ENCODE data around the gene BNIP5.

BNIP5 gene, protein sequence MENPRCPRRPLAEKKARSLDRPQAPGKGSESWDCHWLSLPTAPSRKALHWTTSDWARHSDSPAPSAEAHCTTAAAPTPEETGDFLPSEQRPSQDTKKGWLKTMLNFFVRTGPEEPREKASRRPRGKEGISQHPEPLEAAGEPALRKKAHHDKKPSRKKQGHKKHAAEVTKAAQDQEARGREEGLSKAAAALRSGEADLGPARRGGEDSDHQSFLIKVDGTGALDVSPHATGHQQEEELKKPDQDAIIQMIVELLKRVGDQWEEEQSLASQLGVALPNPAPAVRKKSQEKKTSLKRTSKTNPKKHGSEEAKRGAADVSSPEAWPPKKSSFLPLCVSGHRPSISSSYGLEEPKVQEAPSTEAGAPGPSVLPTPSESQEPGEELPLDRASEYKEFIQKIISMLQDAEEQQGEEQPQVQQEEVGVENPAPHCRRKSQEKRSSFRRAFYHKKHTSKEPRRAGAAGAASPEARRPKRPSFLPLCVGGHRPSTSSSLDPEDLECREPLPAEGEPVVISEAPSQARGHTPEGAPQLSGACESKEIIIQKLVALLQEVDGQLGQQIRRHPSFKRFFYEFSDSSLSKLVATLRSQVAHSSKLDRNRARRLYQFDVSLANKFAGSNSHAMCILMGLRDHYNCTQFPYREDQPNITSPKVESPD

DNA sequence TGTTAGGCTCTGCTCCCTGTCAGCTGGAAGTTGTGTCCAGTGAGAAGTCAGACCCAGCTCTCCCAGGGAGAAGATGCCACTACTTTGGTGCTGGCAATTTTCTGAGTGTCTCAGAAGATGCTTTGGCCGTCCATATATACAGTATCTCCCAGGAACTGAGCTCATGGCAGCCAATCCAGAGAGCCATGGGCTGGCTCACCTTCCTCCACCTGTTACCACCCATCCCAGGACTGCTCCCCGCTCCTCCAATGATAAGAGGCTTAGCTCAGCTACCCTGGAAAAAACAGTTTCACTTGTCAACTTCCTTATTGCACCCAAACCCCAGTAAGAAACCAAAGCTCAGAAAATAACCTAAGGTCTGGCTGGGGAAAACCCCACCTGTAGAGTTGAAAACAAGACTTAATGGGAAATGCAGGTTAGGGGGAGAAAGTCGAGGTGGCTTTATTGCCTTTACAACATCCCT, at the start of gene BNIP5:
TSS of gene BNIP5 (minus strand) at position 110 of the 463 bp plus-strand sequence. CDS start 6,198 bp downstream, outside the sequence.
- no peak for DNase-seq

DNA sequence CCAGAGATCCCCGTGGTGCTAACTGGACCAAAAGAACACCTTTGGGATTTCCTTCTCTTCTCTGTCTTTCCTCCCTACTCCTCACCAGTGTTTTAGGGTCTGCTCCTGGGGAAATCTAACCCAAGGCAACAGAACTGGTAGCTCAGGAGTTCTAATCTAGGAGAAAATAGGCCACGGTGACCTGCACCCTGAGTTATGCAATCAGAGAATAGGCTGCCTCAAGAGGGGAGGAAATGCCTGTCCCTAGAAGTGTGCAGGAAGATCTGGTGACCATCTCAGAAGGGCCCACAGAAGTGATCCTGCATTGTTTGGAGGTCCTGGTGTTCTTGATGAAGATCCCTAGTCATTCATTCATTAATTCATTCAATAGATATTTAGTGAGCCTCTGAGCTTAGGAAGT, 47.4 kb upstream of the BNIP5 start:
- no peak for DNase-seq

DNA sequence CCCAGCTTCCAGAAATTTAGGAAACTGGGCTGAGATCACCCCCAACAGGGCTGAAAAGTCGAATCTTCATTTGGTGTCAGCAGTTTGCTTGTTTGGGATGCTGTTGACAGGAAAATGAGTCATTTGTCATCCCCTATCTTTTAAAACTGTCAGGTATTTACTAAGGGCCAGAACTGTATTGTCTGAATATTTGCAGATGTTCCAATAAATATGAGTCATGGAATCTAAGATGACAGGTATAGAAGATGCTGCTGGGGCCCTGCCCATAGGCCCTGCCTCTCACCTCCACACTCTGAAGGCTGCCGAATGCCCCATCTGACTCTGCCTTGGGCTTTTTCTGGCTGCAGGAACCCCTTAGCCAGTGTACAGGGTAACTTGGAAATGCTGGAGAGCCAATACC, 46.9 kb upstream of the BNIP5 start:
- no peak for DNase-seq

DNA sequence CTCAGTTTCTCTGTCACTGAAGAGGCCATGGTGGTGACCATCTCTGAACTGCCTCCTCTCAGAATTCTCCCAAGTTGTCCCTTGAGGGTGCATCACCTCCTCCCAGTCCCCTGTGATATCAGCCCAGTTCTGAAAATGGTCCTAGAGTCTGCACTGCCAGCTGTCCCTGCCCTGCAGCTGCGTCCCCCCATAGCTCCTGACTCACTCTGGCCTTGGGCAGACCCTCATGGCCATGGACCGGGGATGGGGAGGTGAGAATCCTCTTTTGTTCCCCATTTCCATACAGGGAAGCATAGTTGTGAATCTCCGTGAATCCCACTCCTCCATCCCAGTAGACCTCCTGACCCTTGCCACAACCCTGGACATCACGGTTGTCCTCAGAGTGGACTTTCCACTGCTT, 46.3 kb upstream of the BNIP5 start:
- no peak for DNase-seq

DNA sequence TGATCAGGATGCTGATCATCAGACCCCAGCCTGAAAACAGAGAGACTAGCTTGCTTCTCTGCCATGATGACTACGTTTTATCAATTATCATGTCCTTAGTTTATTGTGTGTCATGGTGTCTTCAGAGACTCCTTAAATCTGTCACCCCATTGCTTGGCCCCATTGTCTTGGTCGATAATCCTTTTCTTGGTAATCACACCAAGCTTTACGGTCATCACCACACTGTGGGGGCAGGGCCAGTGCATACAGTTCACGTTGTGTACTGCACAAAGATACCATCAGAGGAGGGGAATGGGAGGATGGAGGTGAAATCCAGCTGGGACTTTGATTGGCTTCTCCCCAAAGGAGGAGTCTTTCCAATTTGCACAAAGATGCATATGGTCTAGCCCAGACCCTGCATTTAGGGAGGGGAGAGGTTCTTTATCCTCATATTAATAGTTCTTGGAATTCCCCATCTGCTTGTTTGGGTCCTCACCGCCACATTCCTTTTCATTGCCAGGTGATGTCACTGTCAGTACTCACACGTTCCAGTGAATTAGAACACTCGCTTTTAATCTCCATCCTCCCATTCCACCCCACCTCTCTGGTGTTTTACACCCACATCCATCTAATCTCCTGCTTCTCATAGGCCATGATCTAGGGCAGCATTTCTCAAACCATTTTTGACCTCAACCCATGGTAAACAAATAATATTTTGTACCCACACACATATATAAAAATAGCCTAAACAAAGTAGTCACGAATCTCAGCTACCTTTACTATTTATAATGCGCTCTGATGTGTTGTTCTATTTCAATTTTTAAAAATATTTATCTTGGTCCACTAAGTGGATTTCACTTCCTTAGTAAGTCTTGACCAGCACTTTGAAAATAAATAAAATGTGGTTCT, 45.1 kb upstream of the BNIP5 start:
- DNase-seq, result no peak

DNA sequence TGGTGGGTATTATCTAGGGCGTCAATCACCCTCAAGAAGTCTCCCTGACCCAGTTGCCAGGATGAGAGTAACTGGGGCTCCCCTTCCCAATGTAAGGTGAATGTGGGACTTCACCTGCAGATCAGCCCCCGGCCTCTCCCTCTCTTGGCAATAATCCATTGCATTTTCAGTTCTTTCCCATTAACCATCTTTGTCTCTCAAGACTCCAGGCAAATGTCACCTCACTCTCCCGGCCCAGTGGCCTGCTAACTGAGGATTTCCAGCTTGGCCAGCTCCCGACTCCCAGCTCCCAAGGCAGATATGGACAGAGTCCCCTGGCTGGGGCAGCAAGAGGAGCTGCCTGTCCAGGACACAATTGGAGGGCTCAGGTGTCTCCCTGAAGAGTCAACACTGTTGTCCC, 43.5 kb upstream of the BNIP5 start:
- DNase-seq, result no peak

DNA sequence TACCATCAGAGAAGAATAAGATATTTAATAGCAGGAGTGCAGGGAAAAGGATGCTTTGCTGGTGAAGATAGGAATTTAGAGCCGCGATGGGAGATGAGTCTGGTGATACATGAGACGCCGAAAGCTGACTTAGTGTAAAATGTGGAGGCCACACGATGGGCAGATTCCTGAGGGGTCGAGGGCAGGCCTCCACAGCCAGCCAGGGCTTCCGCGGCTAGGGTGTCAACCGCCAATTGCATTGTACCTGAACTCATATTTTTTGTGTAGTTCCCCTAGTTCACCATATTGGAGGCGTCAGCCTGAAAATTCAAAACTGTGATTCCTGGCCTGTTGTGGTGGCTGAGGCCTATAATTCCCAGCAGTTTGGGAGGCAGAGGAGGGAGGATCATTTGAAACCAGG, 42.2 kb upstream of the BNIP5 start:
- no peak for DNase-seq

DNA sequence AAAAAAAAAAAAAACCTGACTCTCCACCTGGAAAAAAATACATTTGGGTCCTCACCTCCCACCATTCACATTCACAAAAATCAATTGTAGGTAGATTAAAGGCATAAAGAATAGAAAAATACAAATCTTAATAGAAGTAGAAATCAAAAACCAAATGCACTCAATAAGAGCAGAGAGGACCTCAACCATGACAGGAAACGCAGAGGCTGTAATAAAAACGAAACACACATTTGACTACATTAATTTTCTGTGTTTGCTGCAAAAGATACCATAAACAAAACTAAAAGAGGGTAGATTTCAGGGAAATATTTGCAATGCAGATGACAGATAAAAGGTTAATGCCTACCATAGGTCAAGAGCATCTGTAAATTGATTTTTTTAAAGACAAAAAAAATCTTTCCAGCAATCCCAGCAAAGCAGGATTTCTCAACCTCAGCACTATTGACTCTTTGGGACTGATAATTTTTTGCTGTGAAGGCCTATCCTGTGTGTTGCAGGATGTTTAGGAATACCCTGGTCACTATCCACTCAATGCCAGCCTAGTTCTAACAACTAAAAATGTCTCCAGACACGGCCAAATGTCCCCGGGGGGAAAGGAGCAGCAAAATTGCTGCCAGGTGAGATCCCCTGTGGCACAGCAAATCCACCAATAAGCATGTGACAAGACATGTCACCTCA, 41.7 kb upstream of the BNIP5 start:
- DNase-seq, result no peak

DNA sequence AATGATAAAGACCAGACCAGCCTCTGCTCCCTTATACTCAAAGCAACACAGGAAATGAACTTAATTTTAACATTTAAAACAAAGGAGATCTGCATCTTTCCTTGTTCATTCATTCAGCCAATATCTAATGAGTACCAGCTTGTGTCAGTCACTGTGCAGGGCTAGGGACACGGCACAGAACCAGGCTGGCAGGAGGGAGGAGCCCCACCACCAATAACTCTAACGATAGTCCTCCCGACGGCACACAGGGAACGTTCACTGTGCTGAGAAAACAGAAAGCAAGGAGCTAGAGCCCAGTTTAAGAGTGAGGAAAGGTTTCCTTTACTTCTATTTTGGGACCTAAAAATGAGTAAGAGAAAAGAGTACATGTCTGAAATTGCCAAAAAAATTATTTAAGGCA, 40.9 kb upstream of the BNIP5 start:
- DNase-seq, result no peak

DNA sequence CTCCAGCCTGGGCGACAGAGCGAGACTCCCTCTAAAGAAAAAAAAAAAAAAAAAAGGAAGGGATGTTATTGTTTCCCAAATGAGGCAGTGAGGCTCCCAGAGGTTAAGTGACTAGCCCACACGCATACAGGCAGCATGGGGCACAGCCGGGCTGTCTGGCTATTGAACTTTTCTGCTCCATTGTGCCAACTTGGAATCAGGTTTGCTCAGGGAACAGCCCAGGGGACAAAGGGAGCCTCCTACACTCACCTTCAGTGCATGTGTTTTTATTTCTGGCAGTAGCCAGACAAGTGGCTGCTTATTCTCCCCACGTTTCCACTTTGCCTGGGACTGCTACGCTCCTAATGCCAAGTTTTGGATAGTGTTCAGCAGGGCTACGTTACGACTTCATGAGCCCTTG, 40.1 kb upstream of the BNIP5 start:
- no peak for DNase-seq

DNA sequence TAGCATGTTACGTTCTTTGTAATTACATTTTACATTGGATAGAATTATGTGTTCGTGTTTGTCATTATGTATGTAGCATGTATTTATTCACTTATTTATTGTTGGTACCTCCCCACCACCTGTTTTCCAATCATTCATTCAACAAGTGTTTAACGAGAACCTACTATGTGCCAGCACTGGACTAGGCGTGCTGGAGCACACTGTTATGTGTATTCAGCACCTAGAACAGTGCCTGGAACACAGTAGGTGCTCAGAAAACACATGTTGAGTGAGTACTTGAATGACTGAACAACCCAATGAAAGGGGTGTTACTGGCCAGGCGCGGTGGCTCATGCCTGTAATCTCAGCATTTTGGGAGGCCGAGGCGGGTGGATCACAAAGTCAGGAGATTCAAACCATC, 39.5 kb upstream of the BNIP5 start:
- DNase-seq, result no peak

DNA sequence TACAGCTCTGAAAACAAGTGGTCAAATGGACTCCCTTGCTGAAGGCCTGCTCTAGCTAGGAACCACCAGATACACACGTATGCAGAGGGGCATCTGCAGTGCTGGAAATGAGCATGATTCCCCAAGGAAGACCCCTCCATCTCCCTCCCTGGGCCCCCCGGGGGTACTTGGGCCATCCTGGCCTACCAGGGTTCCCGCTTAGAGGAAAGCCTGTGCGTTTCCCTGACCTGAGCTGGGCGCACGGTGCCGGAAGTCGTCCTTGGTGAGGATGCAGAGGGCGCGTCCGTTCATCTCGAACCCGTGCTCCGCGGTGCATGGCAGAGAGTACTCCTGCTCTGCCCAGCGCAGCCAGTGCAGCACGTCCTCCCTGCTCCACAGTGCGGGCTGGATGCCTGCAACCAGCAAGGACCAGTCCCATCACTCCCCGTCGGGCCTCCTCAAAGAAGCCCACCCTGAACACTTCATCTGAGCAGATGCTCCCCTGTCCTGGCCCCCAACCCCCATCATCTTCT, 39.0 kb upstream of the BNIP5 start:
- no peak for DNase-seq

DNA sequence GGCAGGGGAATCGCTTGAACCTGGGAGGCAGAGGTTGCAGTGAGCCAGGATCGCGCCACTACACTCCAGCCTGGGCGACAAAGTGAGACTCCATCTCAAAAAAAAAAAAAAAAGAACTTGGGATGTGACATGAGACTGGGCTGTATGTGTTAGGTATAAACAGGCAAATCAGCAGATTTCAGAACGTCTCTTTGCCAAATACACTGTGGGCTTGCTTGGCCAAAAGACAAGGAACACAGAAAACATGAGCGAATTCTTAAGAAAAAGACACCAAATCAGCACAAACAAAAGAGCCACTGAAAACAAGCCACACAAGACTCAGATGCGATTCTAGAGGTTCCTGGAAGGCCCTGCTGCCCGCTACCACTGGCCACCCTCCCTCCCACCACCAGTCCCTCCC, 38.3 kb upstream of the BNIP5 start:
- DNase-seq, result no peak

DNA sequence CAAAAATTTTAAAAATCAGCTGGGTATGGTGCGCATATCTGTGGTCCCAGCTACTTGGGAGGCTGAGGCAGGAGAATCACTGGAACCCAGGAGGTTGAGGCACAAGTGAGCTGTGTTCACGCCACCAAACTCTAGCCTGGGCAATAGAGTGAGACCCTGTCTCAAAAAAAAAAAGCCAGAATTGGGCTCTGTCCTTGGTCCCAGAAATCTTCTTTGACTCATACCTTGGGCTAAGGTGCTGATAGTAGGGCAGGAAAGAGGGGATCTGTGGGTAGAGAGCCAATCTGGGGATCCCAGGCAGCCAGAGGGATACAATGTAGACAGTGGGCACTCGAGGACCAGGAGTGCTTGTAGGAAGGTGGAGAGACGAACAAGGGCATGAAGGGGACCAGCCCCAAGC, 37.5 kb upstream of the BNIP5 start:
- DNase-seq, result no peak

DNA sequence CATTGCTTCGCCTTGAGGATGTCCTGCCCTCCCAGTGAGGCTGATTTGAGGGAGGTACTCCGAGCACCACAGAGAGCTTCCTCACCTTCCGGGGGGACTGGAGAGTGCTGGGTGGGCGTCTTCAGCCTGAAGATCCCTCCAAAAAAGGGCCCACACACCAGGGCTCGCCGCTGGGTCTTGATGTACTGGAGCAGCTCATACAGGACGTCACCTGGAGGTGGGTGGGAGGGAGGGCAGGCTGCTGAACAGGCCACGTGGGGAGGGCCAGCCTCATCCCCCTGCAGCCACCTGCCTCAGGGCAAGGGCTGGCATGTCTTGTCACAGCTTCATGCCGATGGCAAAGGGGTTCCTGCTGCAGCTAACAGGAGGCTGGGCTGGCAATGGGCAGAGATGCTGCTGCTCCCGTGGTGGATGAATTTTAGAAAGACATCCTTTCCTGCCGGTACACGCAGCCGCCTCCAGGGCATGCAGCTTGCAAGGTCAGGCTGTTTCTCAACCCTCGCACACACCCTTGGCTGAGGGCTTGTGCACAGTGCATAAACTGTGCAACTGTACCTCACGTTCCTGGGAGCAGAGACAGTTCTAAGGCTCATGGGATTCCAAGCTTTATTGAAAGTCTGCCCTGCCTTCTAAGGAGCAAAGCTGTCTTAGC, 36.8 kb upstream of the BNIP5 start:
- DNase-seq, result no peak

DNA sequence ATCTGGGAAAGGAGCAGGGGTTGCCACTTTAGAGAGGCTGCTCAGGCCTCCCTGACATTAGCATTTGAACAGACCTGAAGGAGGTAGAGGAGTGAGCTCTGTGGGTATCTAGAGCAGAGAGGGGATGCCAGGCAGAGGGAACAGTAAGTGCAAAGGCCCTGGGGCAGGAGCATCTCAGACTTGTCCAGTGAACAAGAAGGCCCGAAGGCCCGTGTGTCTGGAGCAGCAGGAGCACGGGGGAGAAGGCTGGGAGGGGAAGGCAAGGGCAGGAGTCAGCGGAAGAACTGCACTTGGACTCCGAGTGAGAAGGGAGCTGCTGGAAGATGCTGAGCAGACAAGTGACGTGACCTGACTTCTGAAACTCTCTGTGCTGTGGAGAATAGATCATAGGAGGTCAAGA, 35.4 kb upstream of the BNIP5 start:
- no peak for DNase-seq

DNA sequence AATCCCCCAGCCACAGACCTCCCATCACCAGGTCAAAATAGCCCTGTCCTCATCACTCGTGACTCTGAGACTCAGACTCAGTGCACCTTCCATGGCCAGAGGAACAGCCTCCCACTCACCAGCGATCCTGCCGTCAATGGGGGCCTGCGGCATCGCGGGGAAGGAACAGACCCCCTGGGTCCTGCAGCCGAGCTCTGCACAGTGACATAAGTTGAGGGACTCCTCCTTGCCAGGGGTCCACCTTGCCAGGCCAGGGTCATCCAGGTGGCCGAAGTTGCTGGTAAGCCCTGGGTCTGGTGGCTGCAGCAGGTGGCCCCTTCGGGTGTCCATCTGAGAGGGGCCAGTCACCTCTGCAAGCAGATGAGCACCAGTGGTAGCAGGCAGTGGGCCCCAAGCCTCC, 34.5 kb upstream of the BNIP5 start:
- no peak for DNase-seq

DNA sequence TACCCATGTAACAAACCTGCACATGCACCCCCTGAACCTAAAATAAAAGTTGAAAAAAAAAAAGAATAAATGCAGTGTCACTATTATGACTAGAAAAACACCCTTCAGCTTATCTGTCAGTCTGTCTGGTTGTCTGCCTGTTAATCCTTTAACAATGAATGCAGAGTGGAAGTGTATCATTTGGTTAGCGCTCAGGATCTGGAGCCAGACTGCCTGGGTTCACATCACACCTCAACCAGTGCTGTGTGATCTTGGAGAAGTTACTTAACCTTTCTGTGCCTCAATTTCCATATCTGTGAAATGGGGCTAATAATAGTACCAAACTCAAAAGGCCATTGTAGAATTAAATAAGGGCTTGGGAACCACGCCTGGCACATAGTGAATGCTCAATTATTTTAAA, 34.0 kb upstream of the BNIP5 start:
- DNase-seq, result no peak

DNA sequence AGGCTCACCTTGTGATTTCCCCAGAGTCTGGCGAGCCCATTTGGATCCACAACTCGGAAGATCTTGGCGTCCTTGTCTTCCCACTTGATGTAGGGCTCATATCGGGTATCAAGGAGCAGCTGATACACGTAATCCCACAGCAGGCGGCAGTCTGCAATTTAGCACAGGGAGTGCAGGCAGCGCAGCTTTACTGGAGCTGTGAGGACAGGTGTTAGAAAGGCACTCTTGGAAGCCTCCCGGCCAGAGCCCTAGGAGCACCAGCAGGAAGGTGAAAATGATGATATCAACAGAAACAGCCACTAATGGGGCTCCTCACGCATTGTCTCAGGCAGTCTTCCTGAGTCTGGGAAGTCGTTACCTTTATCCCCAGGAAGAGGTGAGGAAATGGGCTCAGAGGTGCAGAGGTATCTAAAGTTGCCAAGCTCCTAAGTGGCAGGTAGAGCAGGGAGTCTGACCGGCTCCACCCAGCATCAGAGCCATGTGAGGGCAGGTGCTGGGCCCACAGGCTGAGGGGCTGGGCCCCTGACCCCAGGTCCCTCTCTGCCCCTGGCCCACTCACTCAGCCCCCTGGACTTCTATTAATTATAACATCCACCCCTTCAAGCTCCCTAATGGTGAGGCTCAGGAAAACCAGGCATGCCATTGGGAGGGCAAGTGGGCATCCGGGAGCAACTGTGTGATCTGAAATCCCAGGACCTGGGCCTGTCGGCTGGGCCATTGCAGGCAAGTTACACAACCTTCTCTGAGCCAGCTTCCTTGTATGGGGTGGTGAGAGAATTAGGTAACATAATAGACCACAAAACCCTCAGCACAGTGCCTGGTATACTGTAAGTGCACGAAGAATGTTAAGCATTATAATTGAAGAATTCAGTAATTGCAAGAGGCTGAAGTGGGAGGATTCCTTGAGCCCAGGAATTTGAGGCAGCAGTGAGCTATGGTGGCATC, 32.5 kb upstream of the BNIP5 start:
- no peak for DNase-seq

DNA sequence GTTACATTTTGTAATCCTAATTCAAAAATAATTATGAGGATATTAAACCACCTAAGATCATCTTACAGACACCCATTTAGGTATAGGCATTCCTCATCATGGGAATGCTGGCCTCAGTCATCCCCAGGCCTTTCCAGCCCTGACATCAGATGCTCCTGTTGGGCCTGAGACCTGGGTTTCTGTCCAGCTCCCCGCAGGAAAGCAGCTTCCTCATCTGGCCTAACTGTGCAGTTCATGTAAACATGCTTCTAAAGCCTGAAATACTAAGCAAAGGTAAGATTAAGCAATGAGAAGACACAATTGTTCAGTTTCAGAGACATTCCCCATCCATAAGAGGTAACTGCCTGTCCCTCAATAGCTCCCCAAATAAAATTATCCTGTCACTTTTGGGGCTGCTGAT, 31.7 kb upstream of the BNIP5 start:
- DNase-seq, result no peak

DNA sequence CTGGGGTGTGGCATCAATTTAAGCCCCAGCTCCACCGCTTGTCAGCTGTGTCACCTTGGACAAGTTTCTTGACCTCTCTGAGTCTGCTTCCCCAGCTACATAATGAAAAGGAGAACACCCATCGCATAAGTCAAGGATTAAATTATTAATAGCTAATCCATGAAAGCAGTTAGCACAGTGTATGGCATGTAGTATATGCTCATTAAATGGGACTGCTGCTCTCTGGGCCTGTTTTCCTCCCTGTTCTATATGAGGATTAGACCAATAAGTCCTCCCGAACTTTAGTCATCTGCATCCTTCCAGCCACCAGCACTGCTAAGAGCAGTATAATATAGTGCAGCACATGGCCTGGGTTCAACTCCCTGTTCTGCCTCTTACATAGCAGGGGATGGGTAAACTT, 31.1 kb upstream of the BNIP5 start:
- no peak for DNase-seq

All from 8988T (cell line).